RCC 7860 (cell line): Measurements from ENCODE around the gene TLR10.
"Not testable (repeated sequence)": the region's sequence is repeated elsewhere in the genome, so short reads cannot be mapped to it uniquely, and the experiment has no call there.

Source experiments
- DNase-seq: peaks from one replicate; pipeline ENCODE4 v3.0.0-alpha.2; 2015; ENCODE audit warnings: low spot score
- FAIRE-seq: peaks from 2 replicates; lab custom pipeline; 2012; peaks lifted over from hg19 to GRCh38; lab: Jason Lieb, UNC

The TLR10 gene

GRCh38 chr4:38768968-38769394 lies 13.8 kb downstream of the TLR10 start:
- no peak for FAIRE-seq

GRCh38 chr4:38766940-38767339 lies 15.8 kb downstream of the TLR10 start:
- not testable (repeated sequence) for DNase-seq, FAIRE-seq

More at GRCh38 chr4:38768968-38769394, 13.8 kb downstream of the TLR10 start:
- no peak for DNase-seq

- FAIRE-seq, result no peak
- DNase-seq, result peak; percentile 8
These were observed 17.4 kb downstream of the TLR10 start for GRCh38 chr4:38765382-38765781.

GRCh38 chr4:38764277-38764676 lies 18.5 kb downstream of the TLR10 start:
- no peak for FAIRE-seq

GRCh38 chr4:38762560-38762959 lies 20.2 kb downstream of the TLR10 start:
- FAIRE-seq, result no peak
- DNase-seq, result no peak

More at GRCh38 chr4:38764277-38764676, 18.5 kb downstream of the TLR10 start:
- no peak for DNase-seq

DNA sequence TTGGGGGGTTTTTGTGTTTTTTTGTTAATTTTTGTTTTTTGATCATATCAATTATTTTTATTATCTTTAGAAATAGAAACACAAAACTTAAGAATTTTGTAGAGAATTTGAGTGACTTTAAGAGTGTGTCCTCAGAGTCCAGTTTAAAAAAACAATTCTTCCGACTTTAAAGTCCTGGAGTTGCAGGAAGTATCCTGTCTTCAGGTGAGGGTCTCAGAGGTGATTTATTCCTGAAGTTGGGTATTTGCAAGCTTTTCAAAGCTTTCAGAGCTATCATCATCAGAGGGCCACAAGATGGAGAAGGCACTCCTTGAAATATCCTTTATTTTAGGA lies 23.0 kb downstream of the TLR10 start:
- FAIRE-seq (no peak), DNase-seq (no peak)

DNA sequence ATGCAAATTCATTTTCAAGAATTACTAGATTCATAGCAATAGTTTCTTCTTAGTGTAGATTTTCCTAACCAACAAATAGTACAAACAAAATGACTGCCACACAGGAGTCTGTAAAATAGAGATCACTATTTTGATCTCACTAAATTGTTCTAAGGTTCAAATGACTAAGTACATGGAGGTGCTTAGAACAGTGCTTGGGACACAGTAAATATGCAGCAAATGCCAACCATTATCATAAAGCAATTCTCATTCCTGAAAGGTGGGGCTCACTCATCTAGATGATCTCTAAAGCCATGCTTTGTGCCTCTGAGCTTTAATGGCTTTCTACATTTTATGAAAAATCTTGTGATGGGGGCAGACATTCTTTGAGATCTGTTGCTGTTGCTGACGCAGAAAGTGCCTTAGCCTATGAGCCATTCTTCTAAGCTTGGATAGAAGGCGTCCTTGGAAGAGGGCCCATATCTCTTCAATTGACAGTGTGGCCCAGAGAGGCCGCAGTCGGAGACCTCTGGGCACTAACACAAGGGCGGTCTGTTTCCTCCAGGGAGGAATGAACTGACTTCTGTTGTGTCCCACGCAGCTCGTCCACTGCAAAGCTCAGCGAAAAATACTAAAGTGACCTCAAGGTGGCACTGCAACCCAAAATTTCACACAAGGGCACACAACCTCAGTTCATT lies 23.5 kb downstream of the TLR10 start:
- DNase-seq, result peak; percentile 21
- peak; percentile 64 for FAIRE-seq

- DNase-seq (no peak), FAIRE-seq (no peak)
These were observed 24.7 kb downstream of the TLR10 start for GRCh38 chr4:38757945-38758600.

DNA sequence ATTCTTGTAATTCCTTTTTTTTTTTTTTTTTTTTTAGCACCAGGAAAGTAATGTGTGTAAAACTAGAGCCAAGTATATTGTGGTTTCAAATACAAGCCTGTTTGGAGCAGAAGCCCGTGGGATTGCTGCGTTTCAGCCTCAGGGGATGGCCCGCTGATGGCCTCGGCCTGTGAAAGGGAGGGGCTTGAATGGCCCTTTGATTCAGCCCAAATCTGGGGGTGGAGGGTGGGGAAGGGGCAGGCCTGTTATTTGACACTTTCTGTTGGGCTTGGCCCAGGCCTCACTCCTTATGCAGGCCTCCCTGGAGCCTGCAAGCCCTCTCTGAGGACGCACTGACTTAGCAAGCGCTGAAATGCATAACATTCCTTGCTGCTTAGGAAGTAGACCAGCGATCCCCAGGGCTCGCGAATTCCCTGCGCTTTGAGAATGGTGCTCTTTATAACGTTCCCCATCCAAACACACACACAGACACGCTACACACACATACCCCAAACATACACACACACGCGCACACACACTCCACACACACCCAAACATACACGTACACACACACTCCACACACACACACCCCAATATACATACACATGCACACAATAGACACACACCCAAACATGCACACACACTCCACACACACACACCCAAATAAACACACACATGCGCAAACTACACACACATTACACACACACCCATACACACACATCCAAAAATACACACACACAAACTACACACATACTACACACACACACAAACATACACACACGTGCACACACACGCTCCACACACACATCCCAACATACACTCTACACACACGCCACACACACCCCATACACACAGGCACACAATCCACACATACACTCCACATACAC lies 29.6 kb downstream of the TLR10 start:
- DNase-seq (peak; percentile 50), FAIRE-seq (no peak)

GRCh38 chr4:38752372-38752940 lies 30.3 kb downstream of the TLR10 start:
- DNase-seq (peak; percentile 63), FAIRE-seq (peak; percentile 73)

GRCh38 chr4:38751341-38752010 lies 31.3 kb downstream of the TLR10 start:
- FAIRE-seq, result no peak
- DNase-seq, result no peak

- DNase-seq, result no peak
- no peak for FAIRE-seq
These were observed 33.5 kb downstream of the TLR10 start for GRCh38 chr4:38749336-38749735.

DNA sequence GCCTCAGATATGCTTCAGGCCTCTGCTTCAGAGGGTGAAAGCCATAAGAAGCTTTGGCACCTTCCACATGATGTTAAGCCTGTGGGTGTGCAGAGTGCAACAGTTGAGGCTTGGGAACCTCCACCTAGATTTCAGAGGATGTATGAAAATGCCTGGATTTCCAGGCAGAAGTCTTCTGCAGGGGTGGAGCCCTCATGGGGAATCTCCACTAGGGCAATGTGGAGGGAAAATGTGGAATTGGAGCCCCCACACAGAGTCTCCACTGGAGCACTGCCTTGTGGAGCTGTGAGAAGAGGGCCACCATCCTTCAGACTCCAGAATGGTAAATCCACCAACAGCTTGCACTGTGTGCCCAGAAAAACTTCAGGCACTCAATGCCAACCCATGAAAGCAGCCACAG lies 35.2 kb downstream of the TLR10 start:
- DNase-seq, result no peak
- FAIRE-seq, result no peak

- DNase-seq, result no peak
- FAIRE-seq, result no peak
These were observed 36.9 kb downstream of the TLR10 start for GRCh38 chr4:38745881-38746280.

DNA sequence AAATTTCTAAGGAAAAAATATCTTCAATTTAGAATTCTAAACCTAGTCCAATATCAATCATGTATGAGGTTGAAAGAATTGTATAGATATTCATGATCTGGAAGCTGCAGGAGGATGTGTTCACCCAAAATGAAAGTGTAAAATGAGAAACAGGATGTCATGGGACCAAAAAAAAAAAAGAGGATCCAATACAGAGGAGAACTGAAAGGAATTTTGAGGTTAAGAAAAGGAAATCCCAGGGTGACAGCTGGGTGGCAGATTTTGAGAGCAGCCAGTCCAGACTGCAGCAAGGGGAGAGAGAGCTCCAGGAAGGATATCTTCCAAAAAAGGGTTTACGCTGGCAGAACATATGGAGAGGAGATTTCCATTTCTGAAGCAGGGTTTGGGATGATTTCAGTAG lies 38.9 kb downstream of the TLR10 start:
- DNase-seq (no peak), FAIRE-seq (no peak)

GRCh38 chr4:38740303-38740702 lies 42.5 kb downstream of the TLR10 start:
- DNase-seq (no peak), FAIRE-seq (no peak)

- DNase-seq (no peak), FAIRE-seq (no peak)
These were observed 43.6 kb downstream of the TLR10 start for GRCh38 chr4:38738940-38739803.

DNA sequence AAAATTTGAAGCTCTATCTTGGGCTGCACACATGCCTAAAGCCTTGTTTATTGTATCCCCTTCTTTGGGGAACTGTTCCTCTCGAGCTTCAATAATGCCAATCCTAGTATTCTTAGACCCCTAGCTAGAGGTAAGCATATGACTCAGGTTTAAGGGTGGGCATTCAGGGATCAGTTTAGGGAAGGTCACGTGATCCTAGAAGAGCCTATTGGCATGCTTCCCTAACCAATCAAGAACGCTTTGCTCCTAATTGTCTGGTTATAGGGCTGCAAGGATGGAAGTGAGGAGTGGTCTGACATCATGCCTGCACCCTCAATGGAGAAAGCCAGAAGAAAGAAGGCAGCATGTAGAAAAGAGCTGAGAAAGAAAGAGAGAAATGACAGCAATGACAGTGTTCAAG lies 46.9 kb downstream of the TLR10 start:
- FAIRE-seq (no peak), DNase-seq (no peak)

- DNase-seq, result no peak
- FAIRE-seq, result no peak
These were observed 47.9 kb downstream of the TLR10 start for GRCh38 chr4:38734911-38735310.

DNA sequence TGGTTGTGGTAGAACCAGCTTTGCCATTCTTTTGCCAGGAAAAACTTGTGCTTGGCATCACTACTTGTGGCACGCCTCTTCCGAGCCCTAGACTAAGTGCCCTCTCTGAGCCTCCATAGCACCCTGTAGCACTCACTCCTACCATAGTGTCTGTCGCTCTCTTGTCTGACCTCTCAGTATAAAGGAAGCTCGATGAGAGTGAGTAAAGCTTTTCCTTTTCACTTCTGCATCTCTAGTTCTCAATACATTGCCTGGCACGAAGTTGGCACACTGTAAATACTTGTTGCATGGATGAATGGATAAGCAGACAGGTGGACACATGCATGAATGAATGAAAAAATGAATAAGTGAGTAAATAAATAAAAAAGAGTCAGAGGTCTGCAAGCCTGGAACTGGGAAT lies 48.3 kb downstream of the TLR10 start:
- no peak for DNase-seq
- FAIRE-seq, result no peak
